ENCODE measurements around the gene TTC8. TPM values are rescaled to one million over a fixed set of nuclear protein-coding genes. Genes with fewer than 3 reads are reported as not detected.

The TTC8 gene
- total RNA-seq, 4 donors from 2014 or later = 5.1 to 22.3 (median 13.8) TPM

DNA sequence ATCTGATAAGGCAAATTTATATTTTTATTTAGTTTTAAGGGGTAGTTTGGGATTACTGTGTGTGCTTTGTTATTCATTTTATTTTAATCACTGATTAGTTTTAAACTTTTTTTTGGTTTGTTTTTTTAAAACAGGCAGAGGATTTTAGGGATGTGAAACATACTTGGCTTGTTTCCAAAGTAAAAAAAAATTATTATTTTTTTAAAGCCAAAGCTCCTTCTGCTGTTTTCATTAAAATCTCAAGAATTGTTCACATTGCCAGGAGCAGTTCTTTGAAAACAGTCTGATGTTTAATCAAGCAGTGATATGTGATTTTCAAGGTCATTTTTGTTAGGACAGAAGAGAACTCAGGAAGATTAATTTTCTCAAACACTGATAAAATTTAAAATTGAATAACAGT is 11.2 kb downstream of the TTC8 start:
- no peak overlapping the region for H3K27ac ChIP-seq
- TF ChIP-seq POLR2A (IDR thresholded peaks at IDR 0.05) = no peak
- no peak for TF ChIP-seq CTCF (IDR thresholded peaks at IDR 0.05)

DNA sequence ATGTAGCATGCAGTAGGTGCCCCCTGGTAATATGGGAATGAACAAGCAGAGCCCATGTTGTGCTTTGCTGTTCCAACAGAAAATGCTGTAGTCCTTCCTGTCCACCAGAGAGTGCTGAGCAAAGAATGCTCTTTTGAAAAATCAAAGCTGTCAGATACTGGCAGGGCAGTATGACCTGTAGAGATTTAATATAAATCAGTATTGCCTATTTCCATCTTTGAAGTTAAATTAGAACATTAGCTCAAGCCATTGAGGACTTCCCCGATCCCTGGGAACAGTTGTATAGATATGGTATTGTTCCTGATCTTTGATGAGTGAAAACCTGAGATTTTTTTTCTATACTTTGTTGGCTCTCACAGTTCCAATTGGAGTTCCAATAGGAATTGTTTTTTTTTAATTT is 13.0 kb downstream of the TTC8 start:
- no peak for TF ChIP-seq CTCF (IDR thresholded peaks at IDR 0.05)
- no peak for TF ChIP-seq POLR2A (IDR thresholded peaks at IDR 0.05)
- H3K27ac ChIP-seq = no peak overlapping the region
- no peak for DNase-seq

More for the DNA sequence above, 11.2 kb downstream of the TTC8 start:
- Histone ChIP-seq H3K9me3 (no peaks in the 10 kb centered on the region), H3K4me1 (no peaks in the 10 kb centered on the region), H3K27me3 (no peaks in the 10 kb centered on the region), H3K36me3 (no peaks in the 10 kb centered on the region), H3K4me3 (no peak overlapping the region)
- no peak for DNase-seq

DNA sequence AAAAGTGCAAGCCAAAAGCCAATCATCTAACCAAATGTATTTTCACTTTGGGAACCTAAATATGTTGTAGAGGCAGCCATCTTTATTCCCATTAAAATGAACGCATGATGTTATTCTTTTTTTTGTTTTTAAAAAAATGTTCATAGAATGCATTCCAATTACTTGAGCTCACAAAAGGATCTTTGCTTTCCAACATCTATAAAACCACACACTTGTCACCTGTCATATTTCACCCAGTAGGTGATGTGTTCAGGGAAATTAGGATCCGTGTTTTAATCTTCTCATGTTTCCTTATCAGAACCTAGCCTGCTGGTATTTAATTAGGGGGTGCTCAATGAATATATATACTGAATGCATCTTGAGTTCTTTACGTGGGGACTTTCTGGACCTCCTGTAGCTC is 13.6 kb downstream of the TTC8 start:
- Histone ChIP-seq H3K9me3 (no peaks in the 10 kb centered on the region), H3K36me3 (no peaks in the 10 kb centered on the region), H3K4me1 (no peaks in the 10 kb centered on the region), H3K27me3 (no peaks in the 10 kb centered on the region), H3K4me3 (no peak overlapping the region), H3K27ac (no peak overlapping the region)
- TF ChIP-seq POLR2A (IDR thresholded peaks at IDR 0.05) = no peak
- TF ChIP-seq CTCF (IDR thresholded peaks at IDR 0.05) = no peak
- no peak for DNase-seq

More for the DNA sequence above, 13.0 kb downstream of the TTC8 start:
- no peak overlapping the region for H3K4me3 ChIP-seq
- H3K4me1 ChIP-seq = no peaks in the 10 kb centered on the region
- no peaks in the 10 kb centered on the region for H3K9me3 ChIP-seq
- H3K36me3 ChIP-seq = no peaks in the 10 kb centered on the region
- H3K27me3 ChIP-seq = no peaks in the 10 kb centered on the region

GRCh38 chr14:88840926-88841325 is 16.5 kb downstream of the TTC8 start:
- Histone ChIP-seq H3K27me3 (no peaks in the 10 kb centered on the region), H3K9me3 (no peaks in the 10 kb centered on the region), H3K27ac (no peak overlapping the region), H3K36me3 (no peaks in the 10 kb centered on the region), H3K4me1 (no peaks in the 10 kb centered on the region), H3K4me3 (no peak overlapping the region)
- no peak for DNase-seq
- no peak for TF ChIP-seq CTCF (IDR thresholded peaks at IDR 0.05)
- TF ChIP-seq POLR2A (IDR thresholded peaks at IDR 0.05) = no peak

DNA sequence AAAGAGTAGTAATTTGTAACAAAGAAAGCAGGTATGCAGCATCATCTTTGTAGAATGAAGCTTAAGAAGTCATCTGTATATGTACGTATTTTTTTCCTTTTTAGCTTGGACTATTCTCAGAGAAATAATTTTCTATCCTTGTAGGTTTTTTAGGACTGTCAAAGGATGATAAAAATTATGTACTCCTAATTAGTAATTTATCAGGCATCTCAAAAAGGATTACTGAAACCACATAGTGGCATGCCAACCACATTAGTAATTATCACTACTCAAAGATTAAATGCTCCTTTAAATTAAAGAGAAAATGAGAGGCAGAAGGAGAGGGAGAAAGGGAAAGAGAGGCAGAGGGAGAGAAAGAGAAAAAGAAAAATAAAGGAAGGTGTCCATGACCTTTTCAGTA is 17.3 kb downstream of the TTC8 start:
- Histone ChIP-seq H3K27ac (no peak overlapping the region), H3K36me3 (no peaks in the 10 kb centered on the region), H3K9me3 (no peaks in the 10 kb centered on the region), H3K4me3 (no peak overlapping the region), H3K4me1 (no peaks in the 10 kb centered on the region), H3K27me3 (no peaks in the 10 kb centered on the region)
- no peak for DNase-seq
- TF ChIP-seq POLR2A (IDR thresholded peaks at IDR 0.05) (no peak), CTCF (IDR thresholded peaks at IDR 0.05) (no peak)

GRCh38 chr14:88842414-88842813 is 18.0 kb downstream of the TTC8 start:
- DNase-seq = no peak
- H3K27me3 ChIP-seq = no peaks in the 10 kb centered on the region
- H3K4me1 ChIP-seq = no peaks in the 10 kb centered on the region
- H3K27ac ChIP-seq = no peak overlapping the region
- no peak for TF ChIP-seq CTCF (IDR thresholded peaks at IDR 0.05)
- no peak for TF ChIP-seq POLR2A (IDR thresholded peaks at IDR 0.05)
- no peaks in the 10 kb centered on the region for H3K36me3 ChIP-seq
- H3K4me3 ChIP-seq = no peak overlapping the region
- H3K9me3 ChIP-seq = no peaks in the 10 kb centered on the region

All from Peyer's patch (tissue), 4 donors.